Suprapubic skin (tissue), 4 donors: ENCODE results near the gene VPS4A. TPM values are rescaled to one million over a fixed set of nuclear protein-coding genes. Genes with fewer than 3 reads are reported as not detected.

Experiments used
- DNase-seq, 2 donors: peaks; one replicate each; pipeline ENCODE4 v3.0.0-alpha.2; 2019; ENCODE audit warnings: low spot score in 2 of 2
- H3K27ac ChIP-seq: fragments of 200-600 bp; sonication (generic); one replicate; pipeline ENCODE4 v1.5.1; 2019
- H3K27me3 ChIP-seq: fragments of 200-600 bp; sonication (generic); one replicate; pipeline ENCODE4 v1.5.1; 2019
- H3K36me3 ChIP-seq: fragments of 200-600 bp; sonication (generic); one replicate; pipeline ENCODE4 v1.5.1; 2019
- H3K4me1 ChIP-seq: fragments of 200-600 bp; sonication (generic); one replicate; pipeline ENCODE4 v1.5.1; 2019
- H3K4me3 ChIP-seq: fragments of 200-600 bp; sonication (generic); one replicate; pipeline ENCODE4 v1.5.1; 2019; ENCODE audit warnings: mild to moderate bottlenecking
- H3K9me3 ChIP-seq: fragments of 200-600 bp; sonication (generic); one replicate; pipeline ENCODE4 v1.5.1; 2019
- CTCF ChIP-seq, 2 donors: fragments of 200-600 bp in 1 of 2; fragments of 450-650 bp in 1 of 2; sonication (generic) in 1 of 2; IDR thresholded peaks; one replicate each; pipeline ENCODE4 v1.5.1; 2016 to 2019; ENCODE audit warnings: antibody characterized with exemption in 2 of 2, mild to moderate bottlenecking in 1 of 2, moderate library complexity in 1 of 2
- EP300 ChIP-seq: sonication (generic); formaldehyde crosslinking; IDR thresholded peaks from one replicate; pipeline ENCODE4 v1.6.1; 2017; ENCODE audit warnings: antibody characterized with exemption
- POLR2A ChIP-seq, 2 donors: fragments of 450-650 bp; IDR thresholded peaks; one replicate each; pipeline ENCODE4 v1.6.1; 2017; ENCODE audit warnings: antibody characterized with exemption in 2 of 2, mild to moderate bottlenecking in 2 of 2, moderate library complexity in 2 of 2
- POLR2AphosphoS5 ChIP-seq, 3 donors: sonication (generic); formaldehyde crosslinking; IDR thresholded peaks; one replicate each; pipeline ENCODE4 v1.6.1; 2017; ENCODE audit warnings: antibody characterized with exemption in 3 of 3
- WGBS: methylation state at CpG from one replicate; pipeline ENCODE4 v1.1.5; 2018; 5-methylcytosine and 5-hydroxymethylcytosine counted together
- total RNA-seq, 4 donors: library from RNA; depleted of rRNA; stranded (reverse); fragments of >200 nt; gene quantifications; one replicate each; pipeline ENCODE4 v1.1.0, GENCODE V29; 2016

VPS4A gene
- total RNA-seq, 4 donors from 2014 or later, result 32.5 to 46.6 (median 37.6) TPM

GRCh38 chr16:69319826-69320739, 8.9 kb downstream of the VPS4A start:
- H3K9me3 ChIP-seq, result no peaks in the 10 kb centered on the region
- no peak overlapping the region for H3K27ac ChIP-seq
- 91% methylated on average over 23 of the region's 30 CpGs for WGBS
- H3K36me3 ChIP-seq, result peaks cover 99% of the 10 kb centered on the region
- H3K4me1 ChIP-seq, result peaks cover 8% of the 10 kb centered on the region
- no peak overlapping the region for H3K4me3 ChIP-seq
- DNase-seq, result no peak
- no peaks in the 10 kb centered on the region for H3K27me3 ChIP-seq
- TF ChIP-seq CTCF (IDR thresholded peaks at IDR 0.05) (no peak), EP300 (no peak), POLR2AphosphoS5 (IDR thresholded peaks at IDR 0.05) (no peak), POLR2A (IDR thresholded peaks at IDR 0.05) (no peak)

GRCh38 chr16:69320740-69321073, 9.6 kb downstream of the VPS4A start:
- Histone ChIP-seq H3K4me3 (no peak overlapping the region), H3K4me1 (peaks cover 8% of the 10 kb centered on the region), H3K27ac (no peak overlapping the region), H3K36me3 (peaks cover 99% of the 10 kb centered on the region), H3K27me3 (no peaks in the 10 kb centered on the region), H3K9me3 (no peaks in the 10 kb centered on the region)
- no peak for DNase-seq
- TF ChIP-seq POLR2A (IDR thresholded peaks at IDR 0.05) (no peak), POLR2AphosphoS5 (IDR thresholded peaks at IDR 0.05) (no peak), EP300 (no peak), CTCF (IDR thresholded peaks at IDR 0.05) (no peak)
- 88% methylated on average over 12 of the region's 13 CpGs for WGBS

GRCh38 chr16:69321080-69321479, 9.9 kb downstream of the VPS4A start:
- Histone ChIP-seq H3K4me3 (no peak overlapping the region), H3K9me3 (no peaks in the 10 kb centered on the region), H3K4me1 (peaks cover 8% of the 10 kb centered on the region), H3K36me3 (peaks cover 99% of the 10 kb centered on the region), H3K27me3 (no peaks in the 10 kb centered on the region), H3K27ac (no peak overlapping the region)
- WGBS, result 94% methylated on average over 18 of the region's 22 CpGs
- no peak for DNase-seq
- no peak for TF ChIP-seq POLR2A (IDR thresholded peaks at IDR 0.05)
- no peak for TF ChIP-seq POLR2AphosphoS5 (IDR thresholded peaks at IDR 0.05)
- no peak for TF ChIP-seq EP300
- TF ChIP-seq CTCF (IDR thresholded peaks at IDR 0.05), result no peak

GRCh38 chr16:69322343-69322742, 11.2 kb downstream of the VPS4A start:
- WGBS, result 87% methylated on average over 7 of the region's 7 CpGs
- H3K4me1 ChIP-seq, result peaks cover 8% of the 10 kb centered on the region
- H3K27me3 ChIP-seq, result no peaks in the 10 kb centered on the region
- no peak overlapping the region for H3K27ac ChIP-seq
- no peak for DNase-seq
- no peak overlapping the region for H3K4me3 ChIP-seq
- no peak for TF ChIP-seq POLR2AphosphoS5 (IDR thresholded peaks at IDR 0.05)
- TF ChIP-seq POLR2A (IDR thresholded peaks at IDR 0.05), result no peak
- TF ChIP-seq CTCF (IDR thresholded peaks at IDR 0.05), result no peak
- TF ChIP-seq EP300, result no peak
- peaks cover 91% of the 10 kb centered on the region for H3K36me3 ChIP-seq
- H3K9me3 ChIP-seq, result no peaks in the 10 kb centered on the region

GRCh38 chr16:69323415-69323814, 12.3 kb downstream of the VPS4A start:
- no peaks in the 10 kb centered on the region for H3K9me3 ChIP-seq
- H3K27me3 ChIP-seq, result no peaks in the 10 kb centered on the region
- H3K27ac ChIP-seq, result no peak overlapping the region
- 100% methylated on average over 1 of the region's 14 CpGs for WGBS
- DNase-seq, result no peak
- peaks cover 81% of the 10 kb centered on the region for H3K36me3 ChIP-seq
- H3K4me1 ChIP-seq, result peaks cover 16% of the 10 kb centered on the region
- TF ChIP-seq POLR2A (IDR thresholded peaks at IDR 0.05) (no peak), POLR2AphosphoS5 (IDR thresholded peaks at IDR 0.05) (no peak), EP300 (no peak), CTCF (IDR thresholded peaks at IDR 0.05) (no peak)
- no peak overlapping the region for H3K4me3 ChIP-seq
